A673 (cell line): ENCODE data around the gene SYCN. TPM values are rescaled to one million over a fixed set of nuclear protein-coding genes. Genes with fewer than 3 reads are reported as not detected.

Experiments
- BruUV-seq: library from RNA; stranded (reverse); fragments of 400-500 nt; replicated peaks from 2 replicates; lab custom pipeline; 2021; lab: Mats Ljungman, UMichigan
- CTCF ChIA-PET: fragments of 300-600 bp; sonication (Branson Sonifier 250); formaldehyde crosslinking; loops from one replicate; lab custom pipeline; 2022; ENCODE audit warnings: antibody characterized with exemption; lab: Charles Lee
- POLR2A ChIA-PET: fragments of 300-600 bp; sonication (Branson Sonifier 250); formaldehyde crosslinking; loops from one replicate; lab custom pipeline; 2022; ENCODE audit warnings: antibody characterized with exemption; ENCODE audit not compliant: low non-redundant PET; lab: Charles Lee
- DNase-seq: peaks from one replicate; pipeline ENCODE4 v3.0.0-alpha.2; 2015; ENCODE audit warnings: low spot score
- H3K27ac ChIP-seq: fragments of 200-600 bp; sonication (generic); 2 replicates; pipeline ENCODE4 v1.5.1; 2016; ENCODE audit warnings: mixed run types, low read depth, mild to moderate bottlenecking, mixed read lengths, antibody characterized with exemption, low read length; ENCODE audit not compliant: poor library complexity, severe bottlenecking
- H3K27me3 ChIP-seq: fragments of 200-600 bp; sonication (generic); replicated peaks from 2 replicates; pipeline ENCODE4 v1.6.1; 2017; ENCODE audit warnings: mixed run types, low read depth, mild to moderate bottlenecking, mixed read lengths, antibody characterized with exemption, low read length; ENCODE audit not compliant: insufficient read depth, poor library complexity
- H3K36me3 ChIP-seq: fragments of 200-600 bp; sonication (generic); 2 replicates; pipeline ENCODE4 v1.6.1; 2016; ENCODE audit warnings: mixed run types, mild to moderate bottlenecking, mixed read lengths, antibody characterized with exemption, low read length; ENCODE audit not compliant: insufficient read depth, poor library complexity, severe bottlenecking
- H3K4me1 ChIP-seq: fragments of 200-600 bp; sonication (generic); 2 replicates; pipeline ENCODE4 v1.6.1; 2017; ENCODE audit warnings: mixed run types, mild to moderate bottlenecking, mixed read lengths, antibody characterized with exemption, low read length; ENCODE audit not compliant: insufficient read depth, poor library complexity, severe bottlenecking
- H3K4me3 ChIP-seq: fragments of 200-600 bp; sonication (generic); 2 replicates; pipeline ENCODE4 v1.5.1; 2016; ENCODE audit warnings: low read depth, mixed run types, mild to moderate bottlenecking, mixed read lengths, low read length; ENCODE audit not compliant: poor library complexity, severe bottlenecking
- H3K9me3 ChIP-seq: fragments of 200-600 bp; sonication (generic); 2 replicates; pipeline ENCODE4 v1.6.1; 2016; ENCODE audit warnings: mixed run types, low read depth, mild to moderate bottlenecking, mixed read lengths, antibody characterized with exemption, low read length; ENCODE audit not compliant: poor library complexity, severe bottlenecking
- CTCF ChIP-seq: fragments of 300-800, 200-600 bp; sonication (generic); conservative IDR thresholded peaks from 2 replicates; pipeline ENCODE4 v1.5.1; 2017; ENCODE audit warnings: low read depth, mild to moderate bottlenecking, antibody characterized with exemption, low read length, moderate library complexity, mixed read lengths
- EZH2 ChIP-seq: fragments of 200-600 bp; sonication (generic); IDR thresholded peaks from 2 replicates; pipeline ENCODE4 v1.6.1; 2017; ENCODE audit warnings: borderline replicate concordance, low read depth, mild to moderate bottlenecking, mixed read lengths, antibody characterized with exemption, low read length; ENCODE audit not compliant: poor library complexity, severe bottlenecking
- intact Hi-C: fragments of 100-400 bp; cut with micrococcal nuclease; formaldehyde crosslinking; loops from one replicate; pipeline ENCODE4 v1.10.0; 2022; ENCODE audit not compliant: unreplicated experiment
- total RNA-seq: library from RNA; stranded (reverse); gene quantifications from 2 replicates; pipeline ENCODE4 v1.2.3, GENCODE V29; 2021

Gene SYCN
- total RNA-seq, 1 experiment from 2014 or later, result not detected

- no peak overlapping the region for H3K4me3 ChIP-seq
- intact Hi-C loops, result no loop called here
- H3K27ac ChIP-seq, result no peak overlapping the region
- TF ChIP-seq CTCF, result no peak
- no peak for TF ChIP-seq EZH2
- no peaks in the 10 kb centered on the region for H3K4me1 ChIP-seq
- BruUV-seq, result no TSS peak
- no peak for DNase-seq
- ChIA-PET CTCF (no interaction called here), POLR2A (no interaction called here)
- no peaks in the 10 kb centered on the region for H3K27me3 ChIP-seq
- no peaks in the 10 kb centered on the region for H3K9me3 ChIP-seq
- no peaks in the 10 kb centered on the region for H3K36me3 ChIP-seq
Observed at GRCh38 chr19:39157275-39157996, 46.6 kb downstream of the SYCN start.

- intact Hi-C loops, result no loop called here
- no peaks in the 10 kb centered on the region for H3K9me3 ChIP-seq
- no peak overlapping the region for H3K27ac ChIP-seq
- BruUV-seq, result no TSS peak
- TF ChIP-seq CTCF (no peak), EZH2 (no peak)
- DNase-seq, result no peak
- H3K4me3 ChIP-seq, result no peak overlapping the region
- no peaks in the 10 kb centered on the region for H3K4me1 ChIP-seq
- CTCF ChIA-PET, result no interaction called here
- H3K36me3 ChIP-seq, result no peaks in the 10 kb centered on the region
- POLR2A ChIA-PET, result interaction anchor here (0.6 kb wide), 1 partner anchor 376 kb away, joined by 3 read pairs; no protein-coding TSS in a partner anchor
- H3K27me3 ChIP-seq, result no peaks in the 10 kb centered on the region
Observed at GRCh38 chr19:39156326-39157230, 47.5 kb downstream of the SYCN start.

GRCh38 chr19:39155741-39156140 lies 48.3 kb downstream of the SYCN start:
- POLR2A ChIA-PET, result interaction anchor here (0.6 kb wide), 1 partner anchor 375 kb away, joined by 3 read pairs; no protein-coding TSS in a partner anchor

More at GRCh38 chr19:39155741-39156140, 48.3 kb downstream of the SYCN start:
- no peaks in the 10 kb centered on the region for H3K9me3 ChIP-seq
- intact Hi-C loops, result no loop called here
- no peak overlapping the region for H3K4me3 ChIP-seq
- no peaks in the 10 kb centered on the region for H3K36me3 ChIP-seq
- no peak for DNase-seq
- CTCF ChIA-PET, result no interaction called here
- H3K4me1 ChIP-seq, result no peaks in the 10 kb centered on the region
- no peak overlapping the region for H3K27ac ChIP-seq
- no TSS peak for BruUV-seq
- no peaks in the 10 kb centered on the region for H3K27me3 ChIP-seq
- TF ChIP-seq EZH2 (no peak), CTCF (no peak)
